Measurements from ENCODE around the gene AR.

DNA sequence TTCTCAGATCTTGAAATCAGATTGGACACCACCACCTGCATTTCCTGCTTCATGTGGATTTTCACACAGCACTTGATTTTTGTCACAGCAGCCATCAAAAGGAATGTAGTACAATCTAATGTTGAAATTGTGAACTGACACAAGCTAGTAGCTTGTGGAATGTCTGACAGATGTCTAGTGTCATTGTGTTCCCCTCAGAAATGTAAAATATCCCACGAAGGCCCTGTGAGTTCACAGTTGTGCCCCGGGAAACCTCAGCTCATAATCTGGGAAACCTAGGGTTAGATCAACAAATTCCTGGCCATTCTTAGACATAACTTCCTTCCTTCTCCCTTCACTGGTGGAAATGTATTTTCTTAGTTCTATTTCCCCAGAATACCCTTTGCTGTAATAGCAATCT lies 205.7 kb downstream of the AR start:
- no peak for TF ChIP-seq EZH2 (IDR thresholded peaks at IDR 0.05; ENCODE audit: borderline replicate concordance)
- TF ChIP-seq EZH2phosphoT487 (IDR thresholded peaks at IDR 0.05; ENCODE audit: low read depth, severe bottlenecking, unreplicated experiment) = no peak

Measured in hepatocyte (in vitro differentiated cells).